Smooth muscle cell (in vitro differentiated cells): ENCODE measurements around the gene TDP1. TPM values are rescaled to one million over a fixed set of nuclear protein-coding genes. Genes with fewer than 3 reads are reported as not detected.

Source experiments
- DNase-seq: peaks from one replicate; lab custom pipeline; 2025; ENCODE audit not compliant: unreplicated experiment; lab: John Stamatoyannopoulos, UW
- H2AFZ ChIP-seq: fragments of 200-600 bp; sonication (generic); 2 replicates; pipeline ENCODE4 v1.6.0; 2016; ENCODE audit warnings: antibody characterized with exemption, low read depth, mild to moderate bottlenecking
- H3F3A ChIP-seq: fragments of 200-600 bp; sonication (generic); 2 replicates; pipeline ENCODE4 v1.6.0; 2017; ENCODE audit warnings: antibody characterized with exemption, low read depth
- H3K27ac ChIP-seq: fragments of 200-600 bp; sonication (generic); 2 replicates; pipeline ENCODE4 v1.5.1; 2016; ENCODE audit warnings: low read depth, mild to moderate bottlenecking
- H3K27me3 ChIP-seq: fragments of 200-600 bp; sonication (generic); 2 replicates; pipeline ENCODE4 v1.6.1; 2016; ENCODE audit warnings: low read depth, mild to moderate bottlenecking
- H3K36me3 ChIP-seq: fragments of 200-600 bp; sonication (generic); 2 replicates; pipeline ENCODE4 v1.5.1; 2016; ENCODE audit warnings: low read depth
- H3K4me1 ChIP-seq: fragments of 200-600 bp; sonication (generic); 2 replicates; pipeline ENCODE4 v1.5.1; 2016; ENCODE audit warnings: low read depth
- H3K4me2 ChIP-seq: fragments of 200-600 bp; sonication (generic); 2 replicates; pipeline ENCODE4 v1.6.0; 2016; ENCODE audit warnings: mild to moderate bottlenecking
- H3K4me3 ChIP-seq: fragments of 200-600 bp; sonication (generic); 2 replicates; pipeline ENCODE4 v1.5.1; 2016; ENCODE audit warnings: mild to moderate bottlenecking
- H3K79me2 ChIP-seq: fragments of 200-600 bp; sonication (generic); 2 replicates; pipeline ENCODE4 v1.6.0; 2016; ENCODE audit warnings: low read depth, mild to moderate bottlenecking
- H3K9ac ChIP-seq: fragments of 200-600 bp; sonication (generic); 2 replicates; pipeline ENCODE4 v1.6.0; 2016; ENCODE audit warnings: low read depth
- H3K9me3 ChIP-seq: fragments of 200-600 bp; sonication (generic); replicated peaks from 2 replicates; pipeline ENCODE4 v1.5.1; 2016; ENCODE audit warnings: low read depth
- H4K20me1 ChIP-seq: fragments of 200-600 bp; sonication (generic); 2 replicates; pipeline ENCODE4 v1.6.0; 2016; ENCODE audit warnings: low read depth
- CTCF ChIP-seq: fragments of 200-600 bp; sonication (generic); IDR thresholded peaks from 2 replicates; pipeline ENCODE4 v1.5.1; 2017; ENCODE audit warnings: borderline replicate concordance, mild to moderate bottlenecking, antibody characterized with exemption; ENCODE audit not compliant: insufficient read depth, poor library complexity, severe bottlenecking
- WGBS: methylation state at CpG from one replicate; pipeline ENCODE4 v1.1.7; 2016; ENCODE audit warnings: low lambda C conversion rate; 5-methylcytosine and 5-hydroxymethylcytosine counted together
- polyA plus RNA-seq: library from polyadenylated mRNA; unstranded; fragments of >200 nt; fragmentation: Nextera tagmentation; extraction: Ambion mirVana; gene quantifications from 2 replicates; pipeline ENCODE4 v1.2.1, GENCODE V29; 2016
- total RNA-seq: library from RNA; depleted of rRNA; stranded (reverse); fragments of >200 nt; gene quantifications from 2 replicates; pipeline ENCODE4 v1.2.3, GENCODE V29; 2014

The TDP1 gene
- total and polyA plus RNA-seq, 2 experiments from 2014 or later: 10.0 to 22.3 TPM

GRCh38 chr14:89992273-89992672, 36.5 kb downstream of the TDP1 start:
- H3K9me3 ChIP-seq: no peaks in the 10 kb centered on the region
- no peak overlapping the region for H3K4me3 ChIP-seq
- H3K79me2 ChIP-seq: no peaks in the 10 kb centered on the region
- DNase-seq: no peak
- no peak overlapping the region for H3K4me2 ChIP-seq
- no peak overlapping the region for H3K9ac ChIP-seq
- 94% methylated on average over 3 of the region's 3 CpGs for WGBS
- H4K20me1 ChIP-seq: no peaks in the 10 kb centered on the region
- H3F3A ChIP-seq: no peaks in the 10 kb centered on the region
- H3K27ac ChIP-seq: no peak overlapping the region
- H3K27me3 ChIP-seq: no peaks in the 10 kb centered on the region
- no peak for TF ChIP-seq CTCF
- no peak overlapping the region for H2AFZ ChIP-seq
- H3K36me3 ChIP-seq: peaks cover 22% of the 10 kb centered on the region
- H3K4me1 ChIP-seq: no peaks in the 10 kb centered on the region

- H3K9me3 ChIP-seq: no peaks in the 10 kb centered on the region
- H3K36me3 ChIP-seq: peaks cover 22% of the 10 kb centered on the region
- no peak overlapping the region for H3K9ac ChIP-seq
- no peak for TF ChIP-seq CTCF
- no peaks in the 10 kb centered on the region for H3K27me3 ChIP-seq
- 100% methylated on average over 1 of the region's 1 CpG for WGBS
- no peak overlapping the region for H3K4me3 ChIP-seq
- H3K4me2 ChIP-seq: no peak overlapping the region
- no peaks in the 10 kb centered on the region for H3K4me1 ChIP-seq
- no peak overlapping the region for H2AFZ ChIP-seq
- no peak overlapping the region for H3K27ac ChIP-seq
- no peaks in the 10 kb centered on the region for H4K20me1 ChIP-seq
- no peaks in the 10 kb centered on the region for H3K79me2 ChIP-seq
- DNase-seq: no peak
- H3F3A ChIP-seq: no peaks in the 10 kb centered on the region
Observed at GRCh38 chr14:89996963-89997362, 41.2 kb downstream of the TDP1 start.

- Histone ChIP-seq H3K27ac (no peak overlapping the region), H3K9me3 (no peaks in the 10 kb centered on the region), H3K4me2 (no peak overlapping the region), H3K36me3 (no peaks in the 10 kb centered on the region), H3K4me3 (no peak overlapping the region), H2AFZ (no peak overlapping the region), H4K20me1 (no peaks in the 10 kb centered on the region), H3F3A (no peaks in the 10 kb centered on the region), H3K79me2 (no peaks in the 10 kb centered on the region), H3K27me3 (no peaks in the 10 kb centered on the region), H3K4me1 (no peaks in the 10 kb centered on the region), H3K9ac (no peak overlapping the region)
- TF ChIP-seq CTCF: no peak
- no peak for DNase-seq
- WGBS: 97% methylated on average over 2 of the region's 2 CpGs
Observed at GRCh38 chr14:90000935-90001334, 45.2 kb downstream of the TDP1 start.

GRCh38 chr14:90003526-90004307, 48.0 kb downstream of the TDP1 start:
- Histone ChIP-seq H3K9ac (no peak overlapping the region), H2AFZ (no peak overlapping the region), H3K4me1 (no peaks in the 10 kb centered on the region), H3K36me3 (no peaks in the 10 kb centered on the region), H3F3A (no peaks in the 10 kb centered on the region), H3K9me3 (no peaks in the 10 kb centered on the region), H3K79me2 (no peaks in the 10 kb centered on the region), H3K4me3 (no peak overlapping the region), H3K27ac (no peak overlapping the region), H3K4me2 (no peak overlapping the region), H3K27me3 (no peaks in the 10 kb centered on the region), H4K20me1 (no peaks in the 10 kb centered on the region)
- 88% methylated on average over 6 of the region's 6 CpGs for WGBS
- DNase-seq: no peak
- TF ChIP-seq CTCF: no peak
